Breast epithelium (tissue), 4 donors: ENCODE measurements around the gene ACIN1. TPM values are rescaled to one million over a fixed set of nuclear protein-coding genes. Genes with fewer than 3 reads are reported as not detected.

Experiments
- DNase-seq, 2 donors: peaks; one replicate each; pipeline ENCODE4 v3.0.0-alpha.2; 2019; ENCODE audit warnings: low spot score in 2 of 2
- H3K27ac ChIP-seq, 2 donors: fragments of 200-600 bp; sonication (generic) in 1 of 2; one replicate each; pipeline ENCODE4 v1.5.1; 2016 to 2019; ENCODE audit warnings: mild to moderate bottlenecking in 1 of 2
- H3K27me3 ChIP-seq, 2 donors: fragments of 200-600 bp; sonication (generic) in 1 of 2; one replicate each; pipeline versions ENCODE4 v1.5.1 to v1.6.0; 2017 to 2019; ENCODE audit warnings: control low read depth in 1 of 2, mild to moderate bottlenecking in 1 of 2
- H3K36me3 ChIP-seq: fragments of 200-600 bp; one replicate; pipeline ENCODE4 v1.5.1; 2019
- H3K4me1 ChIP-seq, 2 donors: fragments of 200-600 bp; sonication (generic); one replicate each; pipeline ENCODE4 v1.5.1; 2016 to 2019; ENCODE audit warnings: control low read depth in 1 of 2
- H3K4me3 ChIP-seq, 3 donors: fragments of 200-600 bp; sonication (generic); 1 replicate in 2 of 3; 2 replicates in 1 of 3; pipeline ENCODE4 v1.5.1; 2016 to 2019; ENCODE audit warnings: mild to moderate bottlenecking in 3 of 3, moderate library complexity in 2 of 3
- H3K9me3 ChIP-seq, 2 donors: fragments of 200-600 bp; sonication (generic) in 1 of 2; one replicate each; pipeline ENCODE4 v1.5.1; 2016 to 2019; ENCODE audit warnings: control low read depth in 1 of 2
- CTCF ChIP-seq, 3 donors: fragments of 450-650 bp; IDR thresholded peaks; one replicate each; pipeline ENCODE4 v1.5.1; 2016 to 2017; ENCODE audit warnings: antibody characterized with exemption in 3 of 3, mild to moderate bottlenecking in 3 of 3, moderate library complexity in 3 of 3
- POLR2A ChIP-seq: fragments of 450-650 bp; IDR thresholded peaks from one replicate; pipeline ENCODE4 v1.6.1; 2016; ENCODE audit warnings: antibody characterized with exemption, mild to moderate bottlenecking, moderate library complexity
- POLR2AphosphoS5 ChIP-seq, 3 donors: sonication (generic); formaldehyde crosslinking; IDR thresholded peaks; one replicate each; pipeline ENCODE4 v1.6.1; 2017; ENCODE audit warnings: antibody characterized with exemption in 3 of 3
- intact Hi-C: fragments of 100-400 bp; cut with DNase I; formaldehyde crosslinking; loops from one replicate; pipeline ENCODE4 v1.15.1; 2023; ENCODE audit warnings: low total_unique reads
- total RNA-seq, 3 donors: library from RNA; depleted of rRNA; stranded (reverse); fragments of >200 nt; gene quantifications; one replicate each; pipeline ENCODE4 v1.1.0, GENCODE V29; 2016

Gene ACIN1
- total RNA-seq, 3 donors from 2014 or later, result 106 to 151 (median 145) TPM

- peak overlapping the region; percentile 96 to 98 for H3K27ac ChIP-seq
- peaks cover 0 to 16% of the 10 kb centered on the region in 2 donors for H3K4me1 ChIP-seq
- peak overlapping the region; percentile 68 to 80 (median 74) for H3K4me3 ChIP-seq
- H3K36me3 ChIP-seq, result no peaks in the 10 kb centered on the region
- intact Hi-C loops, result no loop called here
- H3K27me3 ChIP-seq, result no peaks in the 10 kb centered on the region
- no peaks in the 10 kb centered on the region for H3K9me3 ChIP-seq
- TF ChIP-seq POLR2A (no peak), POLR2AphosphoS5 (IDR thresholded peaks at IDR 0.05) (no peak), CTCF (IDR thresholded peaks at IDR 0.05) (no peak)
- no peak for DNase-seq
Observed at GRCh38 chr14:23093991-23094665, 808 bp downstream of the ACIN1 start.

GRCh38 chr14:23093526-23093925 is 1.4 kb downstream of the ACIN1 start:
- intact Hi-C loops, result no loop called here
- no peaks in the 10 kb centered on the region for H3K27me3 ChIP-seq
- H3K4me3 ChIP-seq, result peak overlapping the region; percentile 68 to 80 (median 74)
- TF ChIP-seq CTCF (IDR thresholded peaks at IDR 0.05) (no peak), POLR2AphosphoS5 (IDR thresholded peaks at IDR 0.05) (no peak), POLR2A (no peak)
- no peaks in the 10 kb centered on the region for H3K9me3 ChIP-seq
- no peaks in the 10 kb centered on the region for H3K36me3 ChIP-seq
- DNase-seq, result no peak
- H3K27ac ChIP-seq, result no peak overlapping the region
- peaks cover 0 to 16% of the 10 kb centered on the region in 2 donors for H3K4me1 ChIP-seq

- DNase-seq, result no peak
- Histone ChIP-seq H3K36me3 (no peaks in the 10 kb centered on the region), H3K4me3 (peak overlapping the region in 2 of 3 donors; percentile 74 to 80), H3K27ac (no peak overlapping the region), H3K4me1 (peaks cover 0 to 16% of the 10 kb centered on the region in 2 donors), H3K27me3 (no peaks in the 10 kb centered on the region), H3K9me3 (no peaks in the 10 kb centered on the region)
- TF ChIP-seq POLR2AphosphoS5 (IDR thresholded peaks at IDR 0.05), result no peak
- no peak for TF ChIP-seq POLR2A
- no peak for TF ChIP-seq CTCF (IDR thresholded peaks at IDR 0.05)
- intact Hi-C loops, result no loop called here
Observed at GRCh38 chr14:23093104-23093503, 1.8 kb downstream of the ACIN1 start.

GRCh38 chr14:23091294-23092225 is 3.4 kb downstream of the ACIN1 start:
- Histone ChIP-seq H3K27ac (no peak overlapping the region), H3K9me3 (no peaks in the 10 kb centered on the region), H3K27me3 (no peaks in the 10 kb centered on the region), H3K36me3 (peaks cover 5% of the 10 kb centered on the region), H3K4me1 (peaks cover 0 to 12% of the 10 kb centered on the region in 2 donors), H3K4me3 (no peak overlapping the region)
- no peak for TF ChIP-seq POLR2AphosphoS5 (IDR thresholded peaks at IDR 0.05)
- TF ChIP-seq POLR2A, result no peak
- no peak for TF ChIP-seq CTCF (IDR thresholded peaks at IDR 0.05)
- DNase-seq, result no peak
- intact Hi-C loops, result no loop called here

GRCh38 chr14:23090254-23090636 is 4.7 kb downstream of the ACIN1 start:
- no peak for TF ChIP-seq POLR2AphosphoS5 (IDR thresholded peaks at IDR 0.05)
- no peak for TF ChIP-seq POLR2A
- no peak for TF ChIP-seq CTCF (IDR thresholded peaks at IDR 0.05)
- H3K9me3 ChIP-seq, result no peaks in the 10 kb centered on the region
- H3K27me3 ChIP-seq, result no peaks in the 10 kb centered on the region
- H3K4me3 ChIP-seq, result no peak overlapping the region
- peaks cover 5% of the 10 kb centered on the region for H3K36me3 ChIP-seq
- no peak overlapping the region for H3K27ac ChIP-seq
- no peak for DNase-seq
- intact Hi-C loops, result no loop called here
- peaks cover 0 to 12% of the 10 kb centered on the region in 2 donors for H3K4me1 ChIP-seq
